ENCODE measurements around the gene CYB5A. TPM values are rescaled to one million over a fixed set of nuclear protein-coding genes. Genes with fewer than 3 reads are reported as not detected.

Gene CYB5A
- total RNA-seq, 4 donors from 2014 or later: 21.4 to 29.4 (median 23.4) TPM

DNA sequence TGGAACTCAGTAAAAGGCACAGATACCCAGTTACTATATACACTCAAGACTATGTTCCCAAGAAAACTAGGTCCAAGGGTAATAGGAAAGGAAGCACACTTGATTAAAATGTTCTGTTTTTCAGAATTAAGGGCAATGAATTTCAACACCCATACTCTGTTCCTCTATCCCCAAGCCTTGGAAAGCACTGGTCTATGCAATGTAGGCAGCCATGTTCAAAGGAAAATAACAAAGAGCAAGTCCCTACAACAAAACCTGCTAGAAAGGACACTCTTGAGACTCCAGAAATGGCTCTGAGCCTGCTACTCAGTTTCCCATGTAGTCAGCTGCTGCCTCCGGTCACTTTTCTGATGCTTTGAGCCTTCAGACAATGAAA, 6.8 kb downstream of the CYB5A start:
- intact Hi-C loops (cut with DNase I; ENCODE audit: low total_unique reads): no loop called here
- DNase-seq (no peak), ATAC-seq (no peak)
- Histone ChIP-seq H3K36me3 (no peaks in the 10 kb centered on the region), H3K4me1 (peaks cover 32 to 45% of the 10 kb centered on the region in 2 donors), H3K27ac (peak overlapping the region; percentile 44 to 72 (median 54)), H3K27me3 (no peaks in the 10 kb centered on the region), H3K9me3 (no peaks in the 10 kb centered on the region), H3K4me3 (no peak overlapping the region)
- TF ChIP-seq POLR2A (IDR thresholded peaks at IDR 0.05) (no peak), CTCF (IDR thresholded peaks at IDR 0.05 in 4 of 5, conservative IDR thresholded peaks at IDR 0.05 in 1 of 5) (no peak)
- in situ Hi-C loops (cut with MboI; ENCODE audit: low sequenced_read_pairs in 4 of 4): no loop called here

DNA sequence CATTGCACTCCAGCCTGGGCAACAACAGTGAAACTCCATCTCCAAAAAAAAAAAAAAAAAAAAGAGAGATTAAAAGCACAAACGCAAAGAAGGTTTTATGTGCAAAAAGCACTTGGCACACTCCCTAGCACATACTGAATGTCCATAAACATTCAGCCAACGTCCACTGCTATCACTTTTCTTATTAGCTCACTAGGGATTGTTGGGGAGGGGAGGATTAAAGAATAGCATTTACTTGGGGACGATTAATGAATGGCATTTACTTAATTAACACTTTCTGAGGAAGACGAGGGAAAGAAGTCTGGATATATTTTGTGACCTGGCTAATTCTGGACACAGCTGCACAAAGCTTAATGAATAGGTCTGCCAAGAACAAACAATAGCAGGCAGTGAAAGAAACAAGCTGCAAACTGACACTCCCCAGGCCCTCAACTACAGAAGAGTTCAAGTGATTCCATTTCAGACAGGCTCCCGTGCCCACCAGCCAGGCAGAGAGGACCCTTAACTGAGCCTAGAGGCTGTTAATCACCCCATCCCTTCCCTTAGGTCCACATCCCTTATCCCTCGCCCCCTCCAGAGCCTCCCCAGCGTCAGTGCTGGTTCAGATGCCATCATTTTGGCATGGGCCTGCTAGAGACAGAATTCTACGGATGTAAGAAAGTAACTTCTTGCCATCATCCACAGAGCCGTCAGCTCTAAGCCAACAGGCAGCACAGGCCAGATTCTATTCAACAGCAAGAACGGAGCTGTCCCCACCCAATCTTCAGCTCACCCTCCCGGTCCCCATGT, 7.4 kb downstream of the CYB5A start:
- in situ Hi-C loops (cut with MboI; ENCODE audit: low sequenced_read_pairs in 4 of 4) (no loop called here), intact Hi-C loops (cut with DNase I; ENCODE audit: low total_unique reads) (no loop called here)
- no peak for DNase-seq
- no peak overlapping the region for H3K4me3 ChIP-seq
- no peak for TF ChIP-seq CTCF (IDR thresholded peaks at IDR 0.05 in 4 of 5, conservative IDR thresholded peaks at IDR 0.05 in 1 of 5)
- TF ChIP-seq POLR2A (IDR thresholded peaks at IDR 0.05): no peak
- no peaks in the 10 kb centered on the region for H3K36me3 ChIP-seq
- peak overlapping the region; percentile 44 to 72 (median 54) for H3K27ac ChIP-seq
- peak in 1 of 2 donors; percentile 28 for ATAC-seq
- H3K4me1 ChIP-seq: peaks cover 32 to 45% of the 10 kb centered on the region in 2 donors
- no peaks in the 10 kb centered on the region for H3K9me3 ChIP-seq
- no peaks in the 10 kb centered on the region for H3K27me3 ChIP-seq

DNA sequence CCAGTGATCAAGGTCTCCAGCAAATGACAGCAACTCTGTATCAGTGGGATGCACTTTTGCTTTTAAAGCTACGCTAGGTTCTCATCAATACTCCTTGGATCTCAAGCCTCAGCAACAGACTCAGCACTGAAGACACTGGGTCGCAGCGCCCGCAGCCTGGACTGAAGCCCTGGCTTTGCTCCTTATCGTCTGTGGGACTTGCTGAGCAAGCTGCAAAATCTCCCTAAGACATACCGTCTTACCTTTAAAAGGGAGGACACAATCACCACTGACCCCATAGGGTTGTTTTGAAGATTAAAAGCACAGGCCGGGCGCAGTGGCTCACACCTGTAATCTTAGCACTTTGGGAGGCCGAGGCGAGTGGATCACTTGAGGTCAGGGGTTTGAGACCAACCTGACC, 8.1 kb downstream of the CYB5A start:
- intact Hi-C loops (cut with DNase I; ENCODE audit: low total_unique reads): no loop called here
- H3K4me3 ChIP-seq: no peak overlapping the region
- no peaks in the 10 kb centered on the region for H3K27me3 ChIP-seq
- no peaks in the 10 kb centered on the region for H3K36me3 ChIP-seq
- no peaks in the 10 kb centered on the region for H3K9me3 ChIP-seq
- in situ Hi-C loops (cut with MboI; ENCODE audit: low sequenced_read_pairs in 4 of 4): no loop called here
- TF ChIP-seq CTCF (IDR thresholded peaks at IDR 0.05 in 4 of 5, conservative IDR thresholded peaks at IDR 0.05 in 1 of 5) (no peak), POLR2A (IDR thresholded peaks at IDR 0.05) (no peak)
- ATAC-seq (no peak), DNase-seq (no peak)
- H3K4me1 ChIP-seq: peaks cover 32 to 45% of the 10 kb centered on the region in 2 donors
- H3K27ac ChIP-seq: no peak overlapping the region

DNA sequence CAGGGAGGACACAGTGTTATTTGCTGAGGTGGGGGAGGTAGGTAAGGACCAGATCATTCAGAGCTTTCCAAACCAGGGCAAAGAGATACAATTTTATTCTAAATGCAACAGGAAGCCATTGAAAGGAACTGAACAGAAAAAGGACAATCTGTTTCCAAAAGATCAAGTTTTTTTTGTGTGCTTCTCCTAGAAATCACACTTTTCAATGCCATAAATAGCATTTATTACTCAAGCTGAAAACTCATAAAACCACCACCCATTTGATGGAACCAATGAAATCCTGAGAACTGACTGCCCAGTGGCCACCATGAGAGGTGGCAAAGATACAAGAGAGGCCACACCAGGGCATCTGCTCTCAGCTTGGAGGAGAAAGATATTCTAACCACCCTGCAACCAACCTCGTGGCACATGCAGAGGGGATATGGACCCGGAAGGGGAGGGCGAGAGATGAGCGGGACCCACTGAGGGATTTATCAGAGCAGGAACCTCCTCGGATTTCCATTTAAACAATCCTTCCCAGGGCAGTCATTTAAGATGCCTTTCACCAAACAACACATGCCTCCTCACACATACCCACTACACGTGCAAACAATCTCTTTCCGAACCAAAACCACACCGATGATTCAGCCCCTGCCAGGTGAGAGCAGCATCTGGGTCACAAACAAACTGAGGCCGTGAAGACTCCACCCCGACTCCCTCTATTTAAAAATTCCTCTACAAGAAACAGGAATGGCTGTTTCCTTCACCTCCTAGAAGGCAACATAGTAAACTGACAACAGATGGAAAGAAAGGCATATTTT, 8.8 kb downstream of the CYB5A start:
- in situ Hi-C loops (cut with MboI; ENCODE audit: low sequenced_read_pairs in 4 of 4): no loop called here
- H3K27ac ChIP-seq: peak overlapping the region; percentile 50 to 62 (median 61)

More for the DNA sequence above, 8.8 kb downstream of the CYB5A start:
- no peaks in the 10 kb centered on the region for H3K36me3 ChIP-seq
- DNase-seq (no peak), ATAC-seq (no peak)
- H3K4me1 ChIP-seq: peaks cover 32 to 45% of the 10 kb centered on the region in 2 donors
- intact Hi-C loops (cut with DNase I; ENCODE audit: low total_unique reads): no loop called here
- TF ChIP-seq POLR2A (IDR thresholded peaks at IDR 0.05): no peak
- TF ChIP-seq CTCF (IDR thresholded peaks at IDR 0.05 in 4 of 5, conservative IDR thresholded peaks at IDR 0.05 in 1 of 5): no peak
- H3K27me3 ChIP-seq: no peaks in the 10 kb centered on the region
- no peak overlapping the region for H3K4me3 ChIP-seq
- H3K9me3 ChIP-seq: no peaks in the 10 kb centered on the region

All from gastrocnemius medialis (tissue), 4 donors.